Esophagus mucosa (tissue), 1 donor: ENCODE results near the gene GNA14. TPM values are rescaled to one million over a fixed set of nuclear protein-coding genes. Genes with fewer than 3 reads are reported as not detected.
"Not testable (repeated sequence)": the region's sequence is repeated elsewhere in the genome, so short reads cannot be mapped to it uniquely, and the experiment has no call there.

Experiments
- ATAC-seq: fragments of 200-7000 bp; cut with Tn5 transposase; one replicate; pipeline ENCODE4 v1.9.1; 2020
- total RNA-seq: library from RNA; stranded (reverse); gene quantifications from one replicate; pipeline ENCODE4 v1.2.4, GENCODE V29; 2023
- donor health status: DM: yes; HTN: yes; CAD: no.

Gene GNA14
- total RNA-seq, 1 donor from 2014 or later: 0.60 TPM

DNA sequence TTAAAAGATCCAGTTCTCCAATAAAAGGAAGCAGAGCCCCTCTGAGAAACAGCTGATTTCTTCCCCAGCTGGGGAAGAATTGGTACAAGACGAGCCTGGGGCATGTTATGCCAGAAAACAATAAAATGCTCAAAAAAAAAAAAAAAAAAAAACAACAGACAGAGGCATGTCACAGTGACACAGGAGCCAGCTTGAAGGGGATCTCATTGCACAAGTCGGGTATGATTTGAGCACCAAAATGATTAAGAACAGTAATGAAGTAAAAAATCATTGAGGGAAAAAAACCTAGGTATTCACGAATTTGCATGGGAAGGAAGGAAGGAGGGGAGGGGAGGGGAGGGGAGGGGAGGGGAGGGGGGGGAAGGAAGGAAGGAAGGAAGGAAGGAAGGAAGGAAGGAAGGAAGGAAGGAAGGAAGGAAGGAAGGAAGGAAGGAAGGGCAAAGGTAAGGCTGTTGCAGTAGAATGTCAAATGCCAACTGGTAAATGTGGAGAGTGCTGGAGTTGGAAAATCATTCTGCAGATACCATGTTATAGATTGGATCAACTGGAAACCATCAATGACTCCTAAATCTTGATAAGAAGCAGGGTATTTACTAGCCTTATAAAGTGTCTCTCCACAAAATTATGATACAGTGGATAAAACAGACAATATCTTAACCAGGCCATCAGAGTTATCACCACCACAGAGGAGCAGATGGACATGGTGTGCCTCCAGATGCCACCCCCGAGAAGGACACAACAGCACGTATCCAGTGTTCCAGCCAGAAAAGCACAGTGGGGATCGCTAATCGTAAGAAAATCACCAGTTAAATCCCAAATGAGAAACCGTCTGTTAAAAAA lies 7.2 kb downstream of the GNA14 start:
- no peak for ATAC-seq

DNA sequence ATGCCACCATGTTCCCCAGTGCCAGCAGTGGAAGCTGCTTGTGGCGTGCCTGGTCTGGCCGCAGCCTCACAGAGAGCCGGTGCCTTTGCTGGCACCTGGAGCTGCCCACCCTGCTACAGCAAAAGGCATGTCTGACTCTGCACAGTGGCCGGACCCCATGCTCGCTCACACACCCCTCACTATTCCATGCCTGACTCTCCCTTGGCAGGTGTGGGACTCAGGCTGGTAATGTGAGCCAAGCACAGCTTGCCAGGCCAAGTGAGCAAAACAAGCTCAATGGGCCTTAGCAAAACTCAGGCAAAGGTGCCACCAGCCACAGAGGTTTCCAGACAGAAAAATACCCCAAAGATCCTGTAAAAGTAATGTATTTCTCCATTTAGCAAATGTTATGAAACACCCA lies 15.5 kb downstream of the GNA14 start:
- ATAC-seq: no peak

DNA sequence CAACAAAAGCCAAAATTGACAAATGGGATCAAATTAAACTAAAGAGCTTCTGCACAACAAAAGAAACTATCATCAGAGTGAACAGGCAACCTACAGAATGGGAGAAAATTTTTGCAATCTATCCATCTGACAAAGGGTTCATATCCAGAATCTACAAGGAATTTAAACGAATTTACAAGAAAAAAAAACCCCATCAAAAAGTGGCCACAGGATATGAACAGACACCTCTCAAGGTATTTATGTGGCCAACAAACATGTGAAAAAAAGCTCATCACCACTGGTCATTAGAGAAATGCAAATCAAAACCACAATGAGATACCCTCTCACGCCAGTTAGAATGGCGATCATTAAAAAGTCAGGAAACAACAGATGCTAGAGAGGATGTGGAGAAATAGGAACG lies 19.3 kb downstream of the GNA14 start:
- not testable (repeated sequence) for ATAC-seq

DNA sequence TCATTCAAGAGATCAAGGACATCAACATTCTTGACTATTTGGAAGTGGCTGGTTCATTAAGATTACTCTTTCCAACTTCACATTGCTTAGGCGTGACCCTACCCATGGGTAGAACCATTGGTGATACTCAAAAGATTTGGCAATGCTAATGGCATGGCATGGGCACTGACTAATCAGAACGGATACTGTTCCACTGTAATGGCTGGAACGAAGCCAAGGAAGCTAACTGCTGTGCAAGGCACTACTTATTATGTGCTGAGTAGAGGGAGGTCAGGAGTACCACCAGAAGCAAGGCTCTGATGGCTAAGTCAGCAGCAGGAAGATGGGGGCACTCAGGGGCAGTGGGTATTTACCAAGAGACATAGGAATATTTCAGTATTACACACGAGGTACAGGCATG lies 31.9 kb downstream of the GNA14 start:
- peak; percentile 46 for ATAC-seq

DNA sequence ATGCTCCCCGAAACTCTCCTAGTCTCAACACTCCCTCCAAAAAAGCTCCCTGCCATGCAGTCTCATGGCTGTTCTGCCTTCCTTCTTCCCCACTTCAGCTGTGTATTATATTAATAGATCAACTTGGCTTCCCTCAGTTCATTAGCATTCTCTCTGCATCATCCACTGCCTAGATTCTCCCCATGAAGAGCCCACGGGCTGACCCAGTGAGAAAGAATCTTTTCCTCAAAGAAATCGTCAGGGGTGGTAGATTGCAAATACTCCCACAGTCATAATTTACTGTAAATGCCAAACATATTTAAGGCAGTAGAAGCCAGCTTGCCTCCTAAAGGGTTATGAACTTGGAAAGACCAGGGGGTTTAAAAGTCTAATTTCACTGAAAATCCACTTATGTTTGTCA lies 33.5 kb downstream of the GNA14 start:
- ATAC-seq: no peak

DNA sequence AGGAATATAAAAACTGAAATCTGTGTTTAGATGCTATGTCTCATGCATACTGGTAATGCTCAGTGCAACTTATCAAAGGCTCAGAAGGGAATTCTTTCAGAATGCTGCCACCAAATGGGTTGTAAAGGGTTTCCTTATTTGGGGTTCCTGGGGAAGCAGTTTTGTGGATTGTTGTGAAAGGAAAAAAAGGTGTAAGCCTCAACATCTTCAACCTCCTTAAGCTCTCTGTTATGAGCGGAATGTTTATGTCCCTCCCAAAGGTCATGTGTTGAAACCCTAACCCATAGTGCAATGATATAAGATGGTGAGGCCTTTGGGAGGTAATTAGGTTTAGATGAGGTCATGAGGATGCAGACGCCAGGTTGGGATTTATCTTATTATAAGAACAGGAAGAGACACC lies 41.6 kb downstream of the GNA14 start:
- ATAC-seq: no peak

DNA sequence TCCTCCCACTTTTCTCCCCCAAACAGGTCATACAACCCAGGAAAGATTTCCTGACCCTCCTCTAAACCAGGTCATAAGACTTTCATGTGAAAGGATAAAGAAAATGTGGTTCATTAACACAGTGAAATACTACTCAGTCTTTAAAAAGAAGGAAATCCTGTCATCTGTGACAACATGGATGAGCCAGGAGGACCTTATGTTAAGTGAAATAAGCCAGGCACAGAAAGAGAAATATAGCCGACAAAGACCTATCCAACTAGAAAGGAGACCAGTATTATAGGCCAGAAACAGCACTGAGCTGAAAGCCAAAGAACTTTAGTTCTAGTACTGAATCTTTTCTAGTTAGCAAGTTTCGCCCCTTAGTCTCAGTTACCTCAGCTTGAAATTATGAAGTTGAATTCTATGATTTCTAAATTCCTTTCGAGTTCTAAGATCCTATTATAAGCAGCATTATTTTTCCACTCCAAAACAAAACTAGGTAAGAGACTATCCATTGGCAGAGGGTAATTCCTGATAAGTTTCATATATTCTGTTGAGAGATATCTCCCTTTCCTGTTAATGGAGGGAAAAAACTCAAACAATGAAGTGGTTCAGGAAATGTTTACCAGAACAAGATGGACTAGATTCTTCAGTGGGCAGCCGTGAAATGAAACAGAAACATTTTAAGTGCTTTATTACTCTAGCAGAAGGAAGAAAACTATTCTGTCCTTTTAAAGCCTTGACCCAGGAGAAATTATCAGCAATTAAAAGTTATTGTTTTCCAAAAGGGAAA lies 42.5 kb downstream of the GNA14 start:
- ATAC-seq: no peak

DNA sequence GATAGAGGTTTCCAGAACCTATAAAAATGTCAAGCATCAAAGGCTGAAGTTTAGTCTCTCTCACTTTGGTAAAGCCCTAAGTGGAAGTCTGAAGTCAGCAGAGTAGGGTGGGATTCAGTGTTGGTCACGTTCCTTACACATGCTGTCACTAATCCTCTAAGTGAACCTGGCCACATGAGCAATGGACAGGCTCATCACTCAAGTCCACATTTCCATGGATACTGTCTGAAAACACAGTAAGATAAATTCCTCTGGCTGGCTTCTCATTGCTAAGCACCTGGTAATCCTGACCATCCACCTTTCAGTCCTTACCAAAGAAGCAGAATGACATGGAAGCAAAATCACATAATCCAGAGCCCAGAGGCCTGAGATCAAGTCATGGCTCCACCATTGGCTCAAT lies 43.8 kb downstream of the GNA14 start:
- no peak for ATAC-seq

DNA sequence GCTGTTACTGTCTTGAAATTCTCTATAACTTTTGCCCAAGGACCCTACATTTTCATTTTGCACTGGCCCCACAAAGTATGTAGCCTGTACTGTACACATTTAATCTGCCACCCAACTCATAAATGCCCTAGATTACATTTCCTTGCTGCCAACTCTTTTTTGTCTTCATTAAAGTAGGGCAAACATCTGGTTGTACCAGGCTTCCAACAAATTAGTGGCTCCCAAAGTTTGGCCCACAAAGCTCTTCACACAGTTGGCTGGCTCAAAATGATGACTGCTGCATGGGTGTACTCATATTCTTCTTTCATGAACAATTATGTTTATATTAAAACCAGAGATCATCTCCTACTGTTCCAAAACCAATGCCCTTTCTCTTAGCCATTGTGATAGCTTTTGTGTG lies 45.3 kb downstream of the GNA14 start:
- no peak for ATAC-seq

DNA sequence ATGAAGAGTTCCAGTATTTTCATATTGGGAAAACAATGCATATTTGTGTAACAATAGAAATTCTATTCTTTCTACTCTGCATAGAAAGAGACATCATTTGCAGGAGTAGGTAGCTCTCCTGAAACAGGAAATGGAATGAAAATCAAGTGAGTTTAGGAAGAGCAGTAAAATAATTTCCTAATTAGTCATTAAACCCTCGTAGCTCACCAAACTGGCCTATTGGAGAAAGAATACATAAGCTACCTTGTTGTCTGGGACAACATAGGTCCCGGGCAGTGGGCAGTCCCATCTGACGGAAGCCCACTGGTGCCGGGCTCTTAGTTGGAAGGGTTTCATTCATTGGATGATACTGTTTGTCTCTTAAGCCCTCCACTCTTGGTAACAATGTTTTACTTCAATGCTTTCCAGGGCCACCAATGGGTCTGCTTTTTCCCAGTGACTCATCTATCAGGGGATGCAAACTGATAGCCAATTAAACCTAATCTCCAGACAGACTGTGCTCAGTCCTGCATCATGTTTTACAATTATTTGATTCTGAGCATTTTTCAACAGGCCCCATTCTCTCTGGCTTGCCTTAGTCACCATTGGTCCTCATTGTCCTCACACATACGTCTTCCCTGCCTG lies 46.5 kb downstream of the GNA14 start:
- ATAC-seq: no peak

DNA sequence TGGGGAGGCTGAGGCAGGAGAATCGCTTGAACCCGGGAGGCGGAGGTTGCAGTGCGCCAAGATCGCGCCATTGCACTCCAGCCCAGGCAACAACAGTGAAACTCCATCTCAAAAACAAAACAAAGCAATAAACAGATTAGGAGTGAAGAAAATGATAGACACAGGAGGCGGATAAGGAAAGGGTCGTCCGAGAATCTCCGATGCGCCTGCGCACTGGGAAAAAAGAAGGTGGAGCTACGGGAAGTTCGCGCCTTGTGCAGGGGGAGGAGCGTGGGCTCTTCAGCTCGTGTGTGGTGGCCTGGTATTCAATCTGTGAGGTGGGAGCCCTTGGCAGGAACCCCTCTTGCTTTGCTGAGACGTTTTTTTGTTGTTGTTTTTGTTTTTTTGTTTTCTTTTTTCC lies 47.3 kb downstream of the GNA14 start:
- ATAC-seq: no peak

DNA sequence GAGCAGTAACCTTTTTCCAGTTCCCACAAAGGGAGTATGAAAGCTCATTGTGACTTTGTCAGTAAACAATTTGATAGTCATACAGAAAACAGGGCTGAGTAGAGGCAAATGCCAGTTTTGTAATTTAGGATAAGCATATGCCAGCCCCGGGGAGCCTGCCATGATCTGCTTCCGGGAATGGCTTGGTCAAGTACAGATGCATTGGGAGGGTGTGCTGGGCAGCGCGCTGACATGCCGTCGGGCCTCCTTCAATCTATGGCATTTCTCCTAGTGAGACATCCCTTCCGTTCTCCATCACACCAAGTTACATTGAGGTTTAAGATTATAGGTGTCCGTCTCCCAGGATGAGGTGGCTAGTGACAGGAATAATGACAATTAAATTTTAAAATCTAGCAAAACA lies 48.6 kb downstream of the GNA14 start:
- no peak for ATAC-seq

DNA sequence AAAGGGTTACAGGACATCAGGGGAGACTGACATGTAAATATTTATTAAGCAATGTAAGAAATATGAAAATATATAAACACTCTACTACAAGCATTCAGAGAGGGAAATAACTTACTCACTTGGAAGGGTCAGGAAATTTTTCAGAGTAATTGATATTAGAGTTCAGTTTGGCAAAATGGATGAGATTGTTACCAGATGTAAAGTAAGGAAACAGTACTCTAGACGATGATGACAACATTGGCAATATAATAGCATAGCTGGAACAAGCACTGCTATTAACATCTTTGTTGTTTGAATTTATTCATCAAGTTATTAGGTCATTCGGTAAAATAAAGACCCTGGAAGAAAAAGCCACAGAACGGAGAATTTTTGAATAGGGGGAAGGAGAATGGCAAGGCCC lies 49.1 kb downstream of the GNA14 start:
- no peak for ATAC-seq

DNA sequence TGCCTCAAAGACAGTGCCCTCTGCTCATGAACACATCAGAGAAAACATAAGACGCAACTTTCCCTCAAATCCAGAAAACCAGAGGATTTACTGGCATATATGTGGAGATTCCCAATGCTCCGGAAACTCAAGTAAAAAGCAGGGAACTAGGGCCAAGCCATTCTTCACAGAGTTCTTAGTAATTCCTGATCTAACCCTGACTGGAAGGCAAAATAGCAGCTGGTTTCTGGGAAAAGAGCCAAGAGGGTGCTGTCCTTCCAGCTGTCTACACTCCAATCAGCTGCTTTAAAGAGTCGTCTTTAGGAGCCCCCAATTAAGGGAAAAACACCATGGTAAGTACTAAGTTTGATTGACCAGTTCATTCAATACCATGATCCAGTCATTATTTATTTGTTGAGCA lies 49.6 kb downstream of the GNA14 start:
- ATAC-seq: no peak

DNA sequence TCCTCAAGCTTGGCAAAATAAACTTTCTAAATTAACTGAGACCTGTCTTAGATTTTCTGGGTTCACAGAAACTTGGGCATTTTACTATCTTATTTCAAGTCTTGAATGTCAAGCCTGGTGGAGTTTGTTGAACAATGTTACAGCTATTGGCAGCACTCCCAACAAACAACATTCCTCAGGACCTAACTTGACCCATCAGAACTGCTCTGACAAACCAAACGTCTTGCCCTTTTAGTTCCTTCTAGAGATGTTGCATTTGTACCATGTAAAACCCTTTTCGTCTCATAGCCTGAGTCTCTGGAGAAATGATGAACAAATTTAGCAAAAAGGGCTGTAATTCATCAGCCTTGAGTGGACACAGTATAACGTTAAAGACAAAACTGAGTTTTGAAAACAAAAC lies 51.1 kb downstream of the GNA14 start:
- ATAC-seq: no peak

DNA sequence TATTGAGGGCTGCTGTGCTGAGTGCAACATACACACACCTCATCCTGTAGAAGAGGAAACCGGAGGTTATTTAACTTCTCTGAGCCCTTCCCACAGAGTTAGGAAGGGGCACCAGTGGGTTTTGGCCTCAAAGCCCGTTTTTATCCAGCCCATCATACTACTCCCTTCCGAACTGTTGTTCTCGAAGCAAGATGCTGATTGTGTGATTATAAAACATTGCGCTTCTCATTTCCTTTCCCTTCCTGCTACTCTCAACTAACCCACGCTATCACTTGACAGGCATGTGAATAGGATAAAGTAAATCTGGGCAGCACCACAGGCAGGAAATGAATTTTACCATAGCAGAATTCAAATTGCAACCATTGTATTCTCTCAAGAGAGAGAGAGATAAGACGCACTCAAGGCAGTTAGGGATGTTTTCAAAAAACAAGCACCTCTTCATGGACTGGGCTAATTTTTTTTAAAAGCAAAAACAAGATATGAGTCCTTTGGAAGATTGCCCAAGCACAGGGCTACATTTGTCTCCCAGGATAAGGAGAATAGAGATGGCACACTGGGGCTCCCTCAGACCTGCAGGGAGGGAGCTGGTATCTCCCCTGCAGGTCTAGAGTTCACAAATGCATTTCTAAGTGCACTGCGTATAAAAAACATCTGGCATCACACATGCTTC lies 52.6 kb downstream of the GNA14 start:
- no peak for ATAC-seq

DNA sequence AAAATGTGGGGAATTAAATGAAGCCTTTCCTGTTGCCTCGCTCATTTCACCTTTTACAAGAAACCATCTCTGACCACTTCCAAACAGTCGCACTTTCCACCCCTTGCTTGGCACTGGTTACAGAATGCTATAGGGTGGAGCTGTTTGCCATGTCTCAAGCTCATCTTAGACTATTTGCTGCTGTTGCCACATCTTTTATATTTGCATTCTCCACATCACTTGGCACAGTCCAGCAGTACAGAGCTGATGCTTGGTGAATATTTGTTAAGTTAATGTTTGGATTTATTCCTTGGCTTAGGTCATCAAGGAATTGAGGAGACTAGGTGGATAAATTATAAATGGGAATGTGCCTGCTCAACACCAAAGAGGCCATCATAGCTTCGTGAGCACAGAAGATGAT lies 53.2 kb downstream of the GNA14 start:
- ATAC-seq: no peak

DNA sequence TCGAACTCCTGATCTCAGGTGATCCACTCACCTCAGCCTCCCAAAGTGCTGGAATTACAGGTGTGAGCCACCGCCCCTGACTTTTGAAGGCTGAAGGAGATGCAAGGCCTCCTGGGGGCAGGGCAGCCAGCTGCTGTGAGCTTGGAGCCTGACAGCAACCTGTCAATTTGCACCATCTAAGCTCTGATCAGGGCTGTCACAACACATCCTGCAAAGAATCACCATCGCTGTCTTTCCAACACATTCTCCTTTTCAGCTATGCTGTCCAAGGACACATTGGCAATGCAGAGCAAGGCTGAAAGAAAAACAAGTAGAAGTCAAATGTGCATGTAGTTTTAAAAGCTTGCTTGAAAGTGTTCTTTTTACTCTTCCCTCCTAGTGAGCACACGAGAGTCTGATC lies 54.6 kb downstream of the GNA14 start:
- ATAC-seq: no peak

DNA sequence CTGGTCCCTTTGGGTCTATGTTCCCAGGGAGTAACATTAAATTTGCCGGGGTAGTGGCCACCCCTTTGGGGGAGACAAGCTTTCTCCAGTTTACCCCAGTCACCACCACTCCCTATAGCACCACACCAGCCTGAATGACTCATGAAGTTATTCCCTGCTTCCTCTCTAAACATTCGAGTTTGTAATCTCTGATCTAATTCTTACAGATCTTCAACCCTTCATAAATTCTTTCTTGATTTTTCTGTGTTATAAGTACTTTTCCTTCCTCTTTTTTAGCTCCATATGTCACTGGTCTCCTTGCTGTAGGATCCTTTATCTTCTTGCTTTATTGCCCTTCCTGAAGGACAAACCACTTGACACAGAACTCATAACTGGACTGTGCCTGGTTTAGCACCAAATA lies 55.6 kb downstream of the GNA14 start:
- no peak for ATAC-seq

DNA sequence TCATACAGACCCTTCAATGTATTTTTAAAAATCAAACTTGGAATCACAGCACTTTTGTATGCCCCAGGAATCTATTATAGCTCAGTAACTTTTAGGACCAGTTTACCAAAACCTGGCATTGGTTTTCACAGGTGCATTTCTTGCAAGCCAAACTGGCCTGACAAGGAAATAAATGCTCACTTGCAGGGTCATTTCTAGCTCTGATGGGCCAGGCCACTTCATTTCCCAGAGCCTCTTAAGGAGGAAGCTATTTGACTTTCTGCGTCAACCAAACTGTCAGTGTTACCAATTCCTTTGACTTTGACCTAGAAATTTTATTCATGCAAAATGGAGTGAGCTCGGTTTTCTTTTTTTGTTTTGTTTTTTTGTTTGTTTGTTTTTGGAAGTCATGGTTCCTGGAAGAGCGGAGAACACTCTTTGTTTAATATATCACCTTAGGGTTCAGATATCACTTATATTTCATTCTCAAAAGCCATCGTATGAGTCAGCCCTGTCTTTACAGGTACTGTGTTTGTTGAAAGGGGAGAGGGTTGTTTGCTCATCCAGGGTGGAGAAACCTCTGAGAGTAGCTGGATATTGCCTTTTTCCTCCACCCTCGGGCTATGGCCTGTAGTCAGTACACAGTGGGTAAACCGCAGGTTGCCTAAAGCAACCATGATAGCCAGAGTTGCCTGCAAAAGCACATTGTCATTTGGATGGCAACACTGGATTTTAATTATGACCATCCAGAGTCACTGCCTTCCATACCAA lies 58.9 kb downstream of the GNA14 start:
- ATAC-seq: peak; percentile 68

DNA sequence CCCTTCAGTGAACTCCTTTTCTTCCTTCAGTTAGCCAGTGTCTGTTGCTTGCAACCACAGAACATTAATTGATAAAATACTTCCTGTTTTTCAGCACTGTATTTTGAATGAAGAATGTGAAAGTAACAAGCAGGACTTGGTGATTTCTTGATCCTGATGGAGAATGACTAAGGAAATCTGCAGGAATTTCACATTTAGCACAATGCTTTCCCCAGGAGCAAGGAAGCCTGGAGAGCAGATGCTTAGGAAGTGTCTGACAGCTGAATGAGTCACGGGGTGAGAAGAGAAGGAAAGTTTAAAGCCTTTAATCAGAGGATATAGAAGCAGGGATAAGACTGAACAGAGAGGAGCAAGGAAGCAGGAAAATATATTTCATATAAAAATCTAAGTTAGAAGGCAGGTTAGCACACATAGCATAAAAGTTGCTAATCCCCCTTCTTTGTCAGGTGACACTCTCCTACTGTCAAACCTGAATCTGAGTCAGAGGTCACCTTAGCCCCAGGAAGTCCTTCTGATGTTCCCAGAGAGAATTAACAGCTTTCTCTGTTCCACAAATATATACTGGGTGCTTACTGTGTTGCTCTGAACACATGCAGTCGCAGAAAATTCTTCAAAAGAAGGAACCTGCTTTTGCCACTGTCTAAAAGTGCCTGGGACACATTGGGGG lies 59.7 kb downstream of the GNA14 start:
- ATAC-seq: peak; percentile 93

DNA sequence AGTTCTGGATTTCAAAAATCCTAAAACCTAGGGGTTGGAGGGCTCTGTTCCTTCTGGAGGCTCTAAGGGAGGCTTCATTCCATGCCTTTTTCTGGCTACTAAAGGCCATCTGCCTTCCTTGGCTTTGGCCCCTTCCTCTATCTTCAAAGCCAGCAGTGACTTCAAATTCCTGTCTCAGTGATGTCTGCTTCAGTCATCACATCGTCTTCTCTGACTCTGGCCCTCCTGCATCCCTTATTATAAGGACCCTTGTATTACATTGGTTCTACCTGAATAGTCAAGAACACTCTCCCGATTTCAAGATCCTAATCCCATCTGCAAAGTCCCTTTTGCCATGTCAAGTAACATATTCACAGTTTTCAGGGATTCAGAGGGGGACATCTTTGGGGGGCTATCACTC lies 60.3 kb downstream of the GNA14 start:
- ATAC-seq: no peak
